Smooth muscle cell (in vitro differentiated cells): ENCODE measurements around the gene CACNA1S. TPM values are rescaled to one million over a fixed set of nuclear protein-coding genes. Genes with fewer than 3 reads are reported as not detected.

Experiments
- DNase-seq: peaks from one replicate; lab custom pipeline; 2025; ENCODE audit not compliant: unreplicated experiment; lab: John Stamatoyannopoulos, UW
- H2AFZ ChIP-seq: fragments of 200-600 bp; sonication (generic); 2 replicates; pipeline ENCODE4 v1.6.0; 2016; ENCODE audit warnings: antibody characterized with exemption, low read depth, mild to moderate bottlenecking
- H3F3A ChIP-seq: fragments of 200-600 bp; sonication (generic); 2 replicates; pipeline ENCODE4 v1.6.0; 2017; ENCODE audit warnings: antibody characterized with exemption, low read depth
- H3K27ac ChIP-seq: fragments of 200-600 bp; sonication (generic); 2 replicates; pipeline ENCODE4 v1.5.1; 2016; ENCODE audit warnings: low read depth, mild to moderate bottlenecking
- H3K27me3 ChIP-seq: fragments of 200-600 bp; sonication (generic); 2 replicates; pipeline ENCODE4 v1.6.1; 2016; ENCODE audit warnings: low read depth, mild to moderate bottlenecking
- H3K36me3 ChIP-seq: fragments of 200-600 bp; sonication (generic); 2 replicates; pipeline ENCODE4 v1.5.1; 2016; ENCODE audit warnings: low read depth
- H3K4me1 ChIP-seq: fragments of 200-600 bp; sonication (generic); 2 replicates; pipeline ENCODE4 v1.5.1; 2016; ENCODE audit warnings: low read depth
- H3K4me2 ChIP-seq: fragments of 200-600 bp; sonication (generic); 2 replicates; pipeline ENCODE4 v1.6.0; 2016; ENCODE audit warnings: mild to moderate bottlenecking
- H3K4me3 ChIP-seq: fragments of 200-600 bp; sonication (generic); 2 replicates; pipeline ENCODE4 v1.5.1; 2016; ENCODE audit warnings: mild to moderate bottlenecking
- H3K79me2 ChIP-seq: fragments of 200-600 bp; sonication (generic); 2 replicates; pipeline ENCODE4 v1.6.0; 2016; ENCODE audit warnings: low read depth, mild to moderate bottlenecking
- H3K9ac ChIP-seq: fragments of 200-600 bp; sonication (generic); 2 replicates; pipeline ENCODE4 v1.6.0; 2016; ENCODE audit warnings: low read depth
- H3K9me3 ChIP-seq: fragments of 200-600 bp; sonication (generic); replicated peaks from 2 replicates; pipeline ENCODE4 v1.5.1; 2016; ENCODE audit warnings: low read depth
- H4K20me1 ChIP-seq: fragments of 200-600 bp; sonication (generic); 2 replicates; pipeline ENCODE4 v1.6.0; 2016; ENCODE audit warnings: low read depth
- WGBS: methylation state at CpG from one replicate; pipeline ENCODE4 v1.1.7; 2016; ENCODE audit warnings: low lambda C conversion rate; 5-methylcytosine and 5-hydroxymethylcytosine counted together
- polyA plus RNA-seq: library from polyadenylated mRNA; unstranded; fragments of >200 nt; fragmentation: Nextera tagmentation; extraction: Ambion mirVana; gene quantifications from 2 replicates; pipeline ENCODE4 v1.2.1, GENCODE V29; 2016
- total RNA-seq: library from RNA; depleted of rRNA; stranded (reverse); fragments of >200 nt; gene quantifications from 2 replicates; pipeline ENCODE4 v1.2.3, GENCODE V29; 2014
- TF ChIP-seq, protein P1 (sequence below): fragments of 200-600 bp; sonication (generic); IDR thresholded peaks from 2 replicates; pipeline ENCODE4 v1.5.1; 2017; ENCODE audit warnings: borderline replicate concordance, mild to moderate bottlenecking, antibody characterized with exemption; ENCODE audit not compliant: insufficient read depth, poor library complexity, severe bottlenecking

CACNA1S gene
- total and polyA plus RNA-seq, 2 experiments from 2014 or later: not detected

DNA sequence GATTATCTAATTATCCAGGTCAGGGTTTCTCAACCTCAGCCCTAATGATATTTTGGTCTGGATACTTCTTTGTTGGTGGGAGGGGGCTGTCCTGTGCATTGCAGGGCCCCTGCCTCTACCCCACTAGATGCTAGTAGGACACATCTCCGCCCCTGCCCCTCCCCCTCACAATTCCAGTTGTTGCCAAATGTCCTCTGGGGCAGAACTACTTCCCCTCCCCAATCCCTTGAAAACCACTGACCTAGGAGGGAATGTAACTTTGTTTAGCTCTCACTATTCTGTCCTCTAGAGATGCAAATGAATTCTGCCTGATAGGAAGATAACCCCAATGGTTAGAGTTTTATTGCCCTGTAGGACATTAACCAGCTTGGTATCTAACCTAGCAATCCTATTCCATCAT lies 8.1 kb downstream of the CACNA1S start:
- Histone ChIP-seq H3K4me2 (no peak overlapping the region), H3F3A (no peaks in the 10 kb centered on the region), H4K20me1 (no peaks in the 10 kb centered on the region), H3K27me3 (no peaks in the 10 kb centered on the region), H3K4me3 (no peak overlapping the region), H2AFZ (no peak overlapping the region), H3K36me3 (no peaks in the 10 kb centered on the region), H3K79me2 (no peaks in the 10 kb centered on the region), H3K9ac (no peak overlapping the region), H3K9me3 (no peaks in the 10 kb centered on the region), H3K27ac (no peak overlapping the region), H3K4me1 (no peaks in the 10 kb centered on the region)
- TF ChIP-seq, protein P1, sequence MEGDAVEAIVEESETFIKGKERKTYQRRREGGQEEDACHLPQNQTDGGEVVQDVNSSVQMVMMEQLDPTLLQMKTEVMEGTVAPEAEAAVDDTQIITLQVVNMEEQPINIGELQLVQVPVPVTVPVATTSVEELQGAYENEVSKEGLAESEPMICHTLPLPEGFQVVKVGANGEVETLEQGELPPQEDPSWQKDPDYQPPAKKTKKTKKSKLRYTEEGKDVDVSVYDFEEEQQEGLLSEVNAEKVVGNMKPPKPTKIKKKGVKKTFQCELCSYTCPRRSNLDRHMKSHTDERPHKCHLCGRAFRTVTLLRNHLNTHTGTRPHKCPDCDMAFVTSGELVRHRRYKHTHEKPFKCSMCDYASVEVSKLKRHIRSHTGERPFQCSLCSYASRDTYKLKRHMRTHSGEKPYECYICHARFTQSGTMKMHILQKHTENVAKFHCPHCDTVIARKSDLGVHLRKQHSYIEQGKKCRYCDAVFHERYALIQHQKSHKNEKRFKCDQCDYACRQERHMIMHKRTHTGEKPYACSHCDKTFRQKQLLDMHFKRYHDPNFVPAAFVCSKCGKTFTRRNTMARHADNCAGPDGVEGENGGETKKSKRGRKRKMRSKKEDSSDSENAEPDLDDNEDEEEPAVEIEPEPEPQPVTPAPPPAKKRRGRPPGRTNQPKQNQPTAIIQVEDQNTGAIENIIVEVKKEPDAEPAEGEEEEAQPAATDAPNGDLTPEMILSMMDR: no peak
- no peak for DNase-seq
- 50% methylated on average over 1 of the region's 1 CpG for WGBS

DNA sequence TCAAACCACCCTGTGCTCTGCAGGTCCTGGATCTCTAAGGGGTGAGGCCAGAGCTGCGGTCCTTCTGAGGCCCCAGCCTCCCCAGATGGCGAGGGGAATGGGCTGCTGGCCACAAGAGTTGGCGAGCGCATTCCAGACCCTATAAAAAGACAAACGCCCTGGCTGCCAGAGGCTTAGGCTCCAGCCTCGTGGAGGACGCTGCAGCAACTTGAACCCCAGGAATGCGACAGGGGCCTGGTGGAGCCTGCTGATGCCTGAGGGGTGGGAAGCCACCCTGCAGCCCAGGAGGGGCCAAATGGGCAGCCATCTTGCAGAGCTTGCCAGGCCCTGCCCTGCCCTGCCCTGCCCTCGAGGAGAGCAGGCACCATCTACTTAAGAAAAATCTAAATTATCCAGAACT lies 8.6 kb downstream of the CACNA1S start:
- H3K4me2 ChIP-seq: no peak overlapping the region
- no peak for DNase-seq
- no peak overlapping the region for H3K27ac ChIP-seq
- no peak overlapping the region for H3K4me3 ChIP-seq
- WGBS: 64% methylated on average over 9 of the region's 9 CpGs
- H3F3A ChIP-seq: no peaks in the 10 kb centered on the region
- H3K79me2 ChIP-seq: no peaks in the 10 kb centered on the region
- H3K27me3 ChIP-seq: no peaks in the 10 kb centered on the region
- TF ChIP-seq, protein P1: no peak
- no peak overlapping the region for H2AFZ ChIP-seq
- H3K9me3 ChIP-seq: no peaks in the 10 kb centered on the region
- no peak overlapping the region for H3K9ac ChIP-seq
- H3K4me1 ChIP-seq: no peaks in the 10 kb centered on the region
- H4K20me1 ChIP-seq: no peaks in the 10 kb centered on the region
- no peaks in the 10 kb centered on the region for H3K36me3 ChIP-seq

DNA sequence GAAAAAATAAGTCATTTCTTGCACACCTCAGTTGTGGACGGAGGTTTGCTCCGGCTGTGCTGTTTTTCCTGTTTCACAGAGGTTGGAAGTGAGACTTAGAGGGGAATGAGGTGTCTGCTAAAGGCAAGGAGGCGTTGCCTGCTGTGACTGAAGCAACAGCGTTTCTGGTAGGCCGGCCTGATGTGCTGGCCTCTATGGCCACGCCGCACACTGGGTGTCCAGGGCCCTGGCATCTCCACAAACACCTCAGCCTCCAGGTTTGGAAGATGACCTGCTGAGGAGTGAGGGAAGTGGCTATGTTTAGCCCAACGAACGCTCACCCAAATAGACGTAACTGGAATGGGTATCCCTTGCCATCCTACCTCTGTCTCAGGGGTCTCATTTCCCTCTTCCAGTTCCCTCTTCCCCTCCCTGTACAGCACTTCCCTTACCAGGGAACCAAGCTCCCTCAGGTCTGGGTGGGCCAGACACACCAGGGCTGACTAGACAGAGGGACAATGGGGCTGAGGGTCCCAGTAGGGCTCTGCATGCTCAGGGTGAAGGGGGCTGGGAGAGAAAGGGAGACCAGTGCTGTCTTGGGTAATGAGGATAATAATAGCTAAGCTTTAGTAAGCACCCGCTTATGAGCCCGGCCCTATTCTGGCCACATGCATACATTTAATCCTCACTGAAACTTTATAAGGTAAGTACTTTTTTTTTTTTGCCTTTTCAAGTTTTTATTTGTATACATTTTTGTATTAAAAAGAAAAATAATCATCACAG lies 11.9 kb downstream of the CACNA1S start:
- Histone ChIP-seq H3K9me3 (no peaks in the 10 kb centered on the region), H3K27ac (no peak overlapping the region), H3K4me3 (no peak overlapping the region), H2AFZ (no peak overlapping the region), H3K4me1 (no peaks in the 10 kb centered on the region), H3K36me3 (no peaks in the 10 kb centered on the region), H3K79me2 (no peaks in the 10 kb centered on the region), H3F3A (no peaks in the 10 kb centered on the region), H4K20me1 (no peaks in the 10 kb centered on the region), H3K9ac (no peak overlapping the region), H3K4me2 (no peak overlapping the region), H3K27me3 (no peaks in the 10 kb centered on the region)
- TF ChIP-seq, protein P1: no peak
- 91% methylated on average over 12 of the region's 12 CpGs for WGBS
- no peak for DNase-seq
